GM19025 (cell line): ENCODE data around the gene VSX1.

Source experiments
- ATAC-seq: cut with Tn5 transposase; IDR thresholded peaks from one replicate; pipeline ENCODE4 v1.9.1; 2021; ENCODE audit warnings: mild to moderate bottlenecking, low read depth, moderate library complexity; ENCODE audit not compliant: unreplicated experiment

The VSX1 gene

GRCh38 chr20:25088267-25088666 is 6.3 kb upstream of the VSX1 start:
- no peak for ATAC-seq

GRCh38 chr20:25087186-25087929 is 5.4 kb upstream of the VSX1 start:
- ATAC-seq = no peak

GRCh38 chr20:25085756-25086495 is 4.0 kb upstream of the VSX1 start:
- ATAC-seq = no peak

DNA sequence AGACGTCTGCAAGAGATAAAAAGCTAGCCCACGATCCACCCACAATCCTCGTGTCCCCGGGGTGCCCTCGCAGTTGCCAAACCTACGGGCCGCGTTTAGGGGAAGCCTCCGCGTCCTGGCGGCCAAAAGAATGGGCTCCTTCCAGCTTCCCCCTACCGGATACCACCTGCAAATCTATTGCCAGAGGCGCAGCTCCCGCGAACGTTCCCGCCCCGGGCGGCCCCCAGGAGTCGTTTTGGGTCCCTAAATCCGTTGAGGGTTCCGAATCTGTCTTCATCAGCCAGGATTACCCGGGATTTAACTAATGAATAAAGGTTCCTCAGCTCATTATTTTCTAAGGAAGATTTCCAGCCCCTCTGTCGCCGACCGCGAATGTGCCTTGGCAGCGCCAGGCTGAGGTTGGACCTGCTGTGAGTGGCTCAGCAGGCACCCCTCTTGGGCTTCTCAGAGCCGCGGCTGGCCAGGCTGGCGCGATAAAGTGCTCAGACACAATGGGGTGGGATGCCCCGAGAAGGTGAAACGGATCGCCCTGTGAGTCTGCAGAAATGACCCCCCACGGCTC is 2.8 kb upstream of the VSX1 start:
- no peak for ATAC-seq

DNA sequence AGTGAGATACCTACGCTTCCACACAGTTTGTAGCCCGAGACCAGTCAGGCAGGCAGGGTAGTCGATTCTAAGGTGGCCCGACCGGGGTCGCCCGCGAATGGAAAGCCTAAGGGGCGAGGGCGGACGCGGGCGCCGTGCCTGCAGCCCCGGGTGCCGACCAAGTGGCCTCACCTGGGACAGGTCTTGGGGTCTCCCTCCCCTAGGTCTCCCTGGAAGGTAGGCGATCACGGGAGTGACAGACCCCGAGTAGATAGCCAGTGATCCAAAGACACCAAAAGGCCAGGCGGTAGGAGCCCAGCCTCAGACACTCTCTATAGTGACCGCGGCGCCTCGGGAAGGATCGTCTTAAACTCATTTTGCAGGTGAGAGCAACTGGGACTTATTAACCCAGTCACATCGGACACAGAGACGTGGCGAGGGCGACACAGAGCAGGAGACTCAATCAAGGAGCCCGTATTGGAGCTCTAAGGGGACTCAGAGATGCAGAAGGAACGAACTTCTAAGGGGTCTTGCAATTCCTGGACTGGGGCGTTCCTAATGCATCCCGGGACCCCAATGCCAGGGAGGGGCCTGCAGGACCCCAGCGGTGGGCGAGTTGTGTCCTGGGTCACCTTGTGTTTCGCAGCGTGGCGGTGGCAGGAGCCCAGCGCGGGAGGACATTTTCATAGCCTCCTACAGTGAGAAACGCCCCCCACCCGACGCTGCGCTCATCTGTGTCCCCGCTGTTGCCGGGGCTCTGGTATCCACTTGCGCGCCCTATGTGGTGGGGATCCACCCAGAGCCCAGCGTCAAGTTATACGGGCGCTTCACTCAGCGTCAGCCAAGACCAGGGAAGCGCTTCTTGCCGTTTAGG is 2.1 kb upstream of the VSX1 start:
- no peak for ATAC-seq

GRCh38 chr20:25083141-25083772 is 1.3 kb upstream of the VSX1 start:
- no peak for ATAC-seq

GRCh38 chr20:25082498-25082873 is 545 bp upstream of the VSX1 start:
- ATAC-seq = no peak

GRCh38 chr20:25081065-25081729 is 744 bp downstream of the VSX1 start:
- ATAC-seq = no peak

DNA sequence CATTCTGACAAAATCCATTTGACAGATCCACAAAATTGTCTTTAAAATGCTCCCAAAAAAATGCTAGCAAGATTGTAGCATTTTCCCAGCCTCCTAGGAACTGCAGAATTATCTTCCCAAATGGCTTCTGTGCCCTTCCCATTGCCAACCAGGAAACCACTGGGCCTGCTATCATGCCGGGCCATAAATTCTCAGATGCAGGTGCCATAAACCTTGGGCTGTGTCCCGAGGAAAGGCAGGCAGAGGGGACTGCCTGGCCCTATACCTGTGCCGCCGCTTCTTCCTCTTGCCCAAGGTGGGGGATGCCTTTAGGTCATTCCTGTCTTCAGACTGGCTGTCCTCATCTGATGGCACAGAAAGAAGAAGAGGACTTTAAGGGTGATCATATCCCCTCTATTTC is 2.8 kb downstream of the VSX1 start:
- ATAC-seq = no peak

- no peak for ATAC-seq
Measured at GRCh38 chr20:25078662-25079061, 3.3 kb downstream of the VSX1 start.

DNA sequence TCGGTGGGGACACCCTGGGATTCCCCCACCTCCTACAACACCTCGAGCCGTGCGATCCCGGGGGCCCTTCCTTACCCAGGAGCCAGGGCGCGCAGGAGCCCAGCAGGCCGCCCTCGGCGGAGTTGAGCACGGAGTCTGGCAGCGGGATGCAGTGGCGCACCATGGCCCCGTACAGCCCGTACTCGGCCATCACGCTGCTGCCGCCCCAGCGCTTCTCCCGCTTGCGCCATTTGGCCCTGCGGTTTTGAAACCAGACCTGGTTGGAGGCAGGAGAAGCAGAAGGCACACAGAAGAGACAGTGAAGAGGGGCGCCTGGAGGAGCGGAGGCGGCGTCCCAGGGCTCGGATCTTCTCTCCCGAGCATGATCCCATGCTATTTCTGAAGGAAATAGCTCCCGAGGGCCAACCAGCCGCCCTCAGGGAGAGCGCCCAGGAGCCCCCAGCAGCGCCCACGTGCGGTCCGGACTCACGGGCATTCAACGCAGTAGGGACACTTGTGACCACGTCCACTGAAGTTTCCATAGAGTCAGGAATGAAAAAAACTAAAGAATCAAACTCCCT is 4.3 kb downstream of the VSX1 start:
- no peak for ATAC-seq

DNA sequence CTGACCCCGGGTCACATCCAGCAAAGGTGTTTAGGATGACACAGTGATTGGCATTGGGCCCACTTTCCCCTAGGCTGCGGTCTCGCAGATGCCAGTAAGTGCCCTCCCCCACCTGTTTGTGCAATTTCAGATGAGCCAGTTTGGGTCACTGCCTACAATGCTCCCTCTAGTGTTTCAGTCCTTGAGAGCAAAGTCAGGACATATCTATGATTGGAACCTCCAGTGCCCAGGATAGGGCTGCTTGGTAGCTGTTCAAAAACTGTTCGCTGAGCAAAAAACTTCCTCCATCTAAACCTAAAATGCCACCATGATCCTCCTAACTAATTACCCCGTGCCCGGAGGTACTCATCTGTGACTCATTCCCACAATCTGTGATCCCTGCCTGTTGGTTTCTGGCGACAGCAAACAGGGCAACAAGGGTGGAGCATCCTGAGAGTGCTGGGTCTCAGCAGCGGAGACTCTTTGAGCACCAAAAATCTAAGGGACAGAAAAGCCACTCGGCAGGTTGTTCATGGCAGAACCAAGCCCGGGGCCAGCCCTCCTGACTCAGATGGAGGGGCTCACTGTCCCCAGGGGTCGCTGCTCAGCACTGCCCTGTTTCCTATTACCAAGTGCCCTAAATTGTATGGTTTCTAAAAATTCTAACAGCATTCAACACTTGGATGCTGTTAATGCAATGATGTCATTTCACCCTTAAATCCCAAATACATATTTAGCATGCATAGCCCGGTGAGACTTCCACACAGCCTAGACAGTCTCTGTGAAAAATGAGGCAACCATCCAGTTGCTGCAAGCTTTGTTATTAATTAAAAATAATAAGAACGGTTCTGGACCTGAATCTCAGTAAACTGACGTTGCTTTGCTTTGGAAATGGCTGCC is 5.0 kb downstream of the VSX1 start:
- no peak for ATAC-seq

- ATAC-seq = no peak
Measured at GRCh38 chr20:25076201-25076600, 5.7 kb downstream of the VSX1 start.

DNA sequence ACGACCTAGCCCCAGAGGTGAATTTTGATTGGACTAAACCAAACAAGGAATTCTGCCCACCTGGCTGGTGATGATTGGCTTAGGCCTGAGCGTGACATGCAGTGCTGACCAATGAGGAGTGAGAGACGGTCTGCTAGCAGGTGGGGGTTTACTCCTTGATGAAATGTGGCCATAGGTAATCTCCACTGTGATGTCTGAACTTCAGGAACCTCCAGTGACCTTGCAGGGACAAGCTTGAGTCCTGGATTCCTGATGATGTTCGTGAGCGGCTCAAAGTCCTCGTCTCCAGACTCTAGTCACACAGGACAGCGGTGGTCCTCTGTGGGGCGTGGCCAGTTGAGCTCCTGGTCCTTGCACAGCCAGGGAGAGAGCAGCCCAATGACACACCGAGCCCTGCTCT is 8.4 kb downstream of the VSX1 start:
- no peak for ATAC-seq

DNA sequence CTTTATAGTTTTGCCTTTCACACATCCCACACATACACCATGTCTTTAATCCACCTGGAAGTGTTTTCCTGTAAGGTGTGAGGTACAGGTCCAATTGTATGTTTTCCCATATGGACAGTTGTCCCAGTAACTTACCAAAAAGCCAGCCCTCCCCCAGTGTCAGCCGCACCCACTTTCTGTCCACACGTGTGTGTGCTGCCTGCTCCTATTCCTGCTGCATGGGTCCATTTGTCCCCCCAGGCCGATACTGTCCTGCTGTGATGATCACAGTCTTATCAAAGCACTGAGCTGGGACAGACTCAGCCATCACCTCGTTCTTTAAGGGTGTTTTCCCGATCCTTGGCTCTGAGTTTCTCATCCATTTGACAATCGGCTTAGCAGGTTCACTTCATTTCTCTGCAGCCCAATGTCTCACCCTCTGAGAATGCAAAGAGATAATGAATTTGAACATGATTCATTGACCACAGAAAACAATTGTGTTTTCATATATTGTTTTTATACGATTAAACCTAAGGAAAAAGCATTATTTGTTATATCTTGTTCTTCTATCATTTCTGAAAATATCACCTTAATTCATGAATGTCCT is 9.6 kb downstream of the VSX1 start:
- ATAC-seq = no peak

DNA sequence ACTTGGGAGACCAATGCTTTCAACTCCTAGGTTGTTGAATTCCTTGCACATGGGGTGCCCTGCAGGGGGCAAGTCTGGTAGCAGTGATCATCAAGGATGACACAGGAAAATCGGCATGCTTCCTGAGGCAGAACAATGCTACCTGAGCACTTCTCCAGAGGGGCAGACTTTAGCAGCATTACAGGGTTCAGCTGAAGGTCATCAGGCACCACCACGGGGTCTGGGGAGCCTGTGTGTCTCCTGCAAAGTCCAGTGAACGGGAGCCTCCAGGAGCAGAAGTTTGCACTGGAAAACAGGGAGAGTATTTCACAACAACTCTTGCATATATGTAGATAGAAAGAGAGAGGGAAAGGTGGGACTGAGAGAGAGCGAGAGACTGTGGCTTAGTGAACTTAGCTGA is 10.2 kb downstream of the VSX1 start:
- no peak for ATAC-seq

DNA sequence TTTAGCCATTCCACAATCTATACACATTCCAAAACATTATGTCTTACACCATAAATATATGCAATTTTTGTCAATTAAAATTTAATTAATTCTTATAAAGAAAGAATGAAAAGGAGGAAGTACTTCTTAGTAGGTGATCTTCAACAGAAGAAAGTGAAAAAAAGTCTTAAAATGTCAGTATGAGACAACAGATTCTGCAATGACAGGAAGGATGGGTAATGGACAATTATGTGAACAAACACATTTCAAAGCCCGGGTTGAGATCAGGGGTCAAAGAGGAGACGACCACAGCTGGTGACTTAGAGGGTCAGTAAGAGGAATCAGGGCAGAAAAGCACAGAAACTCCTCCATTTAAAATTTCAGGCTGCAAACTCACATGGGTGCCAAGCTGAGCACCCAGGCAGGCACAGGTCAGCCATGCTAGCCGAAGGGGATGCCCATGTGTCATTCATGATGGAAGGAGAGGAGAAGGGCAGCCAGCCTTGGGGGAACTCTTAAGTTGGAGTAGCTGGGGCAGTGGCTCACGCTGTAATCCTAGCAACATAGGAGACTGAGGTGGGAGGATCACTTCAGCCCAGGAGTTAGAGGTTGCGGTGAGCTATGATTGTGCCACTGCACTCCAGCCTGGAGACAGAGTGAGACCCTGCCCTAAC is 11.0 kb downstream of the VSX1 start:
- no peak for ATAC-seq
